GM18861 (cell line): Measurements from ENCODE around the gene SCAF4.

Experiments
- ATAC-seq: cut with Tn5 transposase; IDR thresholded peaks from one replicate; pipeline ENCODE4 v1.9.1; 2021; ENCODE audit not compliant: unreplicated experiment

The SCAF4 gene

DNA sequence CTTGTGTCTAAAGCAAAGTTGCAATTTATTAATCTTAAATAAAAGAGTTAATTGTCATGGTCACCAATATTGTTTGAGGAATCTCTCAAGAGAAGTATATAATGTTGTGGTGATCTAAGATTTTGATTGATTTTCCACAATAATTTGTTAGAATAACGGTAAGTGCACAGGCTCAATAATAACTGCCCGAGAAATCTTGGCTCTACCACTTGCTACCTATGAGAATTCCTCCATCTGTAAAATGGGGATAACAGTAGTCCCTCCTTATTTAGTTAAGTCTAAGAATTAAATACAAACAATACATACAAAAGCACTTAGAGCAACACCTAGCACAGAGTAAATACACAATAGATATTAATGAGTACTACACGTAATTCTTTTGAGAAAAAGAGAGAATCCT is 18.8 kb downstream of the SCAF4 start:
- no peak for ATAC-seq

GRCh38 chr21:31711745-31712285 is 20.1 kb downstream of the SCAF4 start:
- ATAC-seq = no peak

DNA sequence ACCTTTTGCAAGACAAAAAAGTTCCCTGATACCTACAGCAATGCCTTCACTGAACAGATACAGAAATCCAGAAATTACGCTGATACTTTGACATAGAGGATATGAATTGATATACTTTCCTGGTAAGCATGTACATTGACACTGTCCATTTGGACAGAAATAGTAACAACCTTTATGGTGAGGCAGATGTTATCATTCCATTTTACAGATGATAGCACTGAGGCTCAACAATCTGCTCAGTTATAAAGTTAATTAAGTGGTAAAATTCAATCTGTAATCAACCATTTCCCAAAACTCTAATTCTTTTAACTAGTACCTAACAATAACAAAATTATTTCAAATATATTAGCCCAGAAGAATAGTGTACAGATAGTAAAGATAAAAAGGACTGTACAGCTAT is 20.6 kb downstream of the SCAF4 start:
- ATAC-seq = no peak

DNA sequence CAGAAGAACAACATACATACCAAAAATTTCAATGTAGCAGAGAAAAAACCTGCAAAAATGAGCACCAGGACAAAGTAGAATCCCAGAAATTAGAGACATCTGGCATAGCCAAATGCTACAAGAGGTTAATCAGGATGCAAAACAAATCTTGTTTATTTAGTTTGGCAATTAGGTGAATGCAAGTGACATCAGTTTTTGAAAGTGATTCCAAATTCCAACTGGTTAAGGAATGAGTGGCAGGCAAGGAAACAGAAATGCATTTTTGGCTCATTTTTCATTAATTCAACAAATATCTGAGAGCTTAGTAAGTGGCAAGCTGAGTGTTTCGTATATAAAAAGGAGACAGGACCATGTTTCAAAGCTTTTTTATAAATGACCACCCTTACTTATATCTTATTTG is 21.3 kb downstream of the SCAF4 start:
- ATAC-seq = no peak

- no peak for ATAC-seq
Observed at GRCh38 chr21:31708541-31708940, 23.4 kb downstream of the SCAF4 start.

DNA sequence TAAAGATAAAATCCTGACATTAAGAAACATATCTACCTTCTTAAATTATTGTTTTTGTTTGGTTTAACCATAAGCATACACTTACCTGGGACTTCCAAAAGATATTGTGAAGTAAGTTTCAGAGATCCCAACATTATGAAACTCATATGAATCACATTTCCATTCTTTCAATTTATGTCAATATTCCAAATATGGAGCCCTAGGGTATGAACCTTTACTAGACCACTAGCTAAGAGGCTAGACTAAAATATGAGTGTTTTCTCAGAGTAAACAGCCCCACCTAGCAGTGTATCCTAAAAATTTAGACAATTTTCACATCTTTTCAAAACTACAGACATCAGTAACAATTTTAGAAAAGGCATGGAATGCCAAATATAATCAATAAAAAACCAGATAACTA is 24.4 kb downstream of the SCAF4 start:
- no peak for ATAC-seq

DNA sequence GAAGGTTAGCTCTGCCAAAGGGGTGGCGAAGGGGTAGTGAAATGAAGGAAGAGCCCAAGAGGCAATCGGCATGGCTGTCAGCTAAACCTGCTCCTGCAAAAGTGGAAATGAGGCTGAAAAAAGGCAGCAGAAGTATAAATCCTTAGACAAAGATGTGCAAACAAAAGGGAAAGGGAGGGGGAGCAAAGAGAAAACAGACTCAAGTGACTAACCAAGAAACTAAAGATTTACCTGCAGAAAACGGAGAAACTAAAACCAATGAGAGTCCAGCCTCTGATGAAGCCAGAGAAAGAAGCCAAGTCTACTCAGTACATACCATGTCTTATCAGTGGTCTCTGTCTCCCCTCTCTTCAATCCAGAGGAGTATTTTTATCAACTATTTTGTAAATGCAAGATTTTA is 25.4 kb downstream of the SCAF4 start:
- no peak for ATAC-seq

DNA sequence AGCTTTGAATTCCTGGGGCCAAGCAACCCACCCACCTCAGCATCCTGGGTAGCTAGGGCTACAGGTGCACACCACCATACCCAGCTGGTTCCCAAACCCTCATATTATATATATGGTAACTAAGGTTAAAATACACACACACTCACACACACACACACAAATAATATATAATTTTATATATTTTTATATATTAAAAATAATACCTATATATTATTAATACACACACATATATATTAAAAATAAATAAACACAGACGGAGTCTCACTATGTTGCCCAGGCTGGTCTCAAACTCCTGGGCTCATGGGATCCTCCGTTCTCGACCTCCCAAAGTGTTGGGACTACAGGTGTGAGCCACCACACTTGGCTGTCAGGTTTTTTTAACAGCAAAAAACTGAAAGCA is 31.9 kb downstream of the SCAF4 start:
- ATAC-seq = no peak

GRCh38 chr21:31698461-31698860 is 33.5 kb downstream of the SCAF4 start:
- no peak for ATAC-seq

DNA sequence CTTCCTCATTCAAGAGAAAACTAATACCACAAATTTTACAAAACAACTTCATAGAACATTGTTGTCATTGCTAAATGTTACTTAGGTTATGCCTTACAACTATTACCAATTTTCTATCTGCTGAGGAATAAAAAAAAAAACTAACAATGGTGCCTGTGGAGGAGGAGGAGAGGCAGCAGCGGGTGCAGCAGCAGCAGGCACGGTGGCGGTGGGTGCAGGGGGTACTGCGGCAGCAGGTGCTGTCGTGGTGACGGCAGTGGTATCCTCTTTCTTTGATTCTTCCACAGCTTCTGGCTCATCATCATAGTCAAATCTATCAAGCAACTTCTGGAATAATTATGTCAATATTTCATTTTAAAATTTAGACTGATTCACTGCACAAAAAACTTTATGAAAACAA is 35.5 kb downstream of the SCAF4 start:
- no peak for ATAC-seq

DNA sequence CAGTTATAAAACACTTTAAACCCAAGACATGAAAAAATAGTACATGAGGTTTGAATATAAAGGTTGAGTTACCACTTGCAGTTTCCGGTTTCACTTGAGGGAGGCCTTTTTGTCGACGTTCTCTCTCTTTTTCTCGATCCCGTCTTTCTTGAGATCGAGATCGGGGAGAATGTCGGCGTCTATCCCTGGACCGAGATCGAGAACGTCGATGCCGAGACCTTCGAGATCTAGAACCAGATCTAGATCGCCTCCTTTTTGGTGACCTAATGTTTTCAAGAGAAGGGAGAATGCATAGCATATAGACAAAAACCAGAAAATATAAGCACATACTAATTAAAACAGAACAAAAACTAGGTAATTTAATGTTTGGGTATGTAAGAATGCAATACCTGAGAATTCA is 38.7 kb downstream of the SCAF4 start:
- ATAC-seq = no peak

DNA sequence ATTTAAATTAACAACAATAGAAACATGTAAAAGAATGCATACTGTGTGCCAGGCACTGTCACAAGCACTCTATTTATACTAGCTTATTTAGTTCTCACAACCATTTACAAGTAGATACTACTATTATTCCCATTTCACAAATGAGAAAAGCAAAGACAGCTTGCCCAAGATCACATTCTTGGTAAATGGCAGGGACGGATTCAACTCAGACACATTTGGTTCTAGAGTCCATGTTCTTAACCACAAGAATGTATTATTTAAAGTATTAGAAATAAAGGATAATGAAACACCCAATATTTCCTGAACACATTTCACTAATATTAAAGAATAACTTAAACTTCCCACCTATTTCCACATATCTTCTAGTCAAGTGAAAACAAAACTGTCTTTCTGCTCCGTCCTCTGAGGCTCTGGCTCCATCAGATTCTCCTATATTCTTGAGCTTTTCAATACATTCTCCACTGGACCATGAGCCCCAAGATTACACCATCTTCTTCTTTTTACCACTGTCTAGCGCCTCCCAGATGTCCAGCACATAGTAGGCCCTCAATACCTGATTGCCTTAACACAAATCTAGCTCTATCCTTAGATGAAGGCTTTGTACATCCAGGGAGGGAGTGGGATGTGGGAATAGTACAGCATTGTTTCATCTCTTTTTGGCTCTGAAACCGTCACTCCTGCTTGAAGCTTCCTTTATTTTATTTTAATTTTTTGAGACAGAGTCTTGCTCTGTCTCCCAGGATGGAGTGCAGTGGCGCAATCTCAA is 43.1 kb downstream of the SCAF4 start:
- ATAC-seq = no peak

DNA sequence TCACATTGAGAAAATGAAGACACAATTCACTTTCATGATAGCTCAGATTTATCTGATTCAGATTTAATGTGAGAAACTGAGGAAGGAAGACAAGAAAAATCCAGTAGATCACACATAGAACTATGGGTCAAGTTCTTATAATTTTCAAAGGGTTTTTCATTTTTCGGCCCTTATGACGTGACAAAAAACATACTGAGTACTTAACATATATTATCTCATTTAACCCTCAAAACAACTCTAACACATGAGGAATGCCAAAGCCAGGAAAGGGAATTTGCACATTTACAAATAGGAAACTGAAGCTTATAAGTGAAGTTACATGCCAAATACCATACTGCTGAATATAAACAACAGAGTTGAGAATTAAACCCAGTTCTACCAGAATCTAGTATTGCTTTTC is 44.8 kb downstream of the SCAF4 start:
- ATAC-seq = no peak

DNA sequence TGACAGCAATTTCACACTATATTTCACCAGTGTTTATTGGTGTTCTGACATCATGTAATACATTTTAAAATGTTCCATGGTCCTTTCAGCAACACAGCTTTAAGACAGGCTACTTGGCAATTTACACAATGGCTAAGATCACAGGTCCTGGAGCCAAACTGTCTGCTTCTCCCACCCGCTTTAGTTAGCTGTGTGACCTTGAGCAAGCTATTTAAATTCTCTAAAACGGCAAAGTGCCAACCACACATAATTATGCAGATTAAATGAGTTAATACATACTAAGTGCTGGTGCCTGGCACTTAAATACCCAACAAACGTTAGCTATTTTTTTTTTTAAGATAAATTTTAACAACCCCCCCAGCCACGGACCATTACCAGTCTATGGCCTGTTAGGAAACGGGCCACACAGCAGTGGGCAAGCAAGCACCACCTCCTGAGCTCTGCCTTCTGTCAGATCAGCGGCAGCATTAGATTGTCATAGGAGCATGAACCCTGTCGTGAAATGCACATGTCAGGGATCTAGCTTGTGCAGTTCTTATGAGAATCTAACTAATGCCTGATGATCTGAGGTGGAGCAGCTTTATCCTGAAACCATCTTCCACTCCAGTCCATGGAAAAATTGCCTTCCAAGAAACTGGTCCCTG is 45.5 kb downstream of the SCAF4 start:
- ATAC-seq = no peak

DNA sequence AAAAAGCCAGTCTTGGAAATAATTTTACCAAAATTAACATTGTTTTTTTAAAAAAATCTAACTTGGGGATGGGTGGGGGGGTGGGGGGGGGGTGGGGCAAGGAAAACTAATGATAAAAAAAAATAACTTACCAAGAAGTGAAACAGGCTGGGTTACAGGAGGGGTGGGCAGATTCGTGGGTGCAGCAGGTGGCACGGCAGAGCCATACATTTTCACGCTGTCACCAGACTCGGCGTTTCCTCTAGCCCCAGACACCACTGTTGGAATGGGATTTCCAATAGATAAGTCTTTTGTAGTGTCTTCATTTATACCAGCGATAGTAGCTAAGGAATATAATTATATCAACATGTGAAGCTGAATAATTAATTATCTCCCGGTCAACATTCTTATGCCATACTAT is 47.0 kb downstream of the SCAF4 start:
- ATAC-seq = no peak

DNA sequence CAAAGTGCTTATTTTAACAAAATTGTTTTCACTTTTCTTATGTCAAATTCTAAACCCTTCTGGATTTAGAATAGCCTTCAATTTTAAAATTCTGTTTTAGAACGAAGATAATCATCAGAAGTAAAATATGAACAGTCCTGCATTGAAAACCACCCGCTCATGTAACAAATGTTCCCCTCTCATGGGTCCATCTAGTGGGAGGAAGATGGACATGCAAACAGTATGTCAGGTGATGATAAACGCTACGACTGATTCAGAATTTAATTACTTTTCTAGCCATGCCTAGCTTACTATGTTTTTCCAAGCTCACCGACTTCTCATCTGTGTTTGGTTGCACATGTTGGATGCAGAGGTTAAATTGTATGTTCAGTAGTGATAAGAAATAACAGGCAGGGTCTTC is 48.9 kb downstream of the SCAF4 start:
- ATAC-seq = no peak

DNA sequence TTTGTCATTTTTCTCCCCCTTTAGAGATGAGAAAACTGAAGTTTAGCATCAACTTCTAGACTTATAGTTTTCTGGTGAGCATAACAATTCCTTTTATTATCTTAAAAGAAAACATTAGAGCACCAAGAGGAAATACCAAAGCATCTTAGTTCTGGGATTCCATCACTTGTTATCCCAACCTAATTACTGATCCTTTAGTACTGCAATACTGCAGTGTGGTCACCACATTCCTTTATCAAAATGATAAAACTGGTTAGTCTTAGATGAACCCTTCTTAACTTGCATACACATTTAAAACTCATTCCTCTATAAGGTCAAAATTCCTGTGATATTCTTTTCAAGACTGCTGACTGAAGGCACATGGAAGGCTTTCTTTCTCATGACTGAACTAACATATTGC is 49.3 kb downstream of the SCAF4 start:
- ATAC-seq = no peak

GRCh38 chr21:31678478-31678877 is 53.4 kb downstream of the SCAF4 start:
- ATAC-seq = no peak

DNA sequence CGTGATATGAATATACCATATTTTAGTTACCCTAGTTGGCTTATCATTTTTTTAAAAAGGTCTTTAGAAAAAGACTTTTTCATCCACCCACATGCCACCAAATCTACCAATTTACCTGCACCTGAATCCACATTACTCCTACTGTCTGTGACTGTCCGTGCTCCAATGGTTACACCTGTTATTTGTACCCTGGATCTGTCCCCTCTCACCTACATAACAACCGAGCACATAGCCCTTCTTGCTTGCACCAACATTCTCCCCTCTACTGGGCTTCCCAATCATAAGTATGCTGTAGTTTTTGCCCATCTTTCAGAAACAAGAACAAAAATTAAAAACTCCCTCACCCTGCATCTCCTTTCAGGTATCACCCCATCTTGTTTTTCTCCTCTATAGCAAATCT is 54.9 kb downstream of the SCAF4 start:
- ATAC-seq = no peak

- no peak for ATAC-seq
Observed at GRCh38 chr21:31675960-31676359, 56.0 kb downstream of the SCAF4 start.

DNA sequence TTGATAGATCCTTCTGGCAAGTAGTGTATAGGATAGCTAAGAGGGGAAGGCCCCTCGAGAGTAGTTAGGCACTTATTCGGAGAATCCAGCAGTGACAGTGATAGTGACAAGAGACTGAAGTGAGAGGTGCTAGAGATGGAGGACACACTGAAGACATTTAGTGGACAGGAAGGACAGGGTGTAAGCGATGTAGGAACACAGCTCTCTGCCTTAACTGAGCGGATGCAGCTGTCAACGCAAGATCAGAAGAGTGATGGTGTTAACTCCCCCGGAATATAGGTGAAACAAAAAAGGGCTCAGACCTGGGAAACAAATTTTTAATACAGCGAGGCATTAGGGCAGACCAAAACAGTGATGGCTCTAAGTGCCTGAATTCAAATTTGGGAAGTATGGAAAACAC is 56.6 kb downstream of the SCAF4 start:
- ATAC-seq = no peak

DNA sequence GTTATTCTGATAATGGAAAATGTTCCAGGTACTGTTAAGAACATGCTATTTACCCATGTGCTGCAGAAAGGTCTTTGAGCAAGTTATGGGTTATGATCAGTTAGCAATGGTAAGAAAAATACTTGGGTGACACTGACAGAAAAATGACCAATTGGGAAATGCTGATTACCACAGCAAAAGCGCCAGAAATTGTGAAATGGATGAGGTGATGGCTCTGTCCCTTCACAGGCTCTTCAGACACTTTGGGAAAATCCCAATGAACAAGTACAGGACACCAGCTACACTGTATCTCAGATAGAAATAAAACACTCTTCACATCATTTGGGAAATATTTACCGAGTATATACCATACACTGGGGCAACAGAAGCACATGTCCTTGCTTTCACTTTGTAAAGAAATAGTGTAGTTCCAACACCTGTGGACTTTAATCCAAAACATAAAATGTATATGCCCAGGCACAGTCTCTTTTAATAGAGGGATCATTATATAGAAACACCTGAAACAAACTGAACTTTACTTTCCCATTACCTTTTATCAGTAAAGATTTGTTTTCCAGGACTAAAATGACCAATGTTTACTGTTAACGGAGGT is 58.5 kb downstream of the SCAF4 start:
- ATAC-seq = no peak
